HepG2 (cell line): ENCODE results near the gene HYAL1. TPM values are rescaled to one million over a fixed set of nuclear protein-coding genes. Genes with fewer than 3 reads are reported as not detected.

Experiments
- AKNA ChIP-seq: sonication (generic); formaldehyde crosslinking; IDR thresholded peaks from 2 replicates; pipeline ENCODE4 v1.4.0; 2020; ENCODE audit warnings: missing genetic modification reagents, borderline replicate concordance
- BCL6 ChIP-seq: IDR thresholded peaks from 2 replicates; pipeline ENCODE4 v1.6.1; 2016; ENCODE audit warnings: missing genetic modification reagents, missing compliant biosample characterization
- CEBPZ ChIP-seq: IDR thresholded peaks from 2 replicates; pipeline ENCODE4 v1.6.1; 2012; ENCODE audit warnings: low read length, improper control_type of control experiment
- CENPBD1 ChIP-seq: sonication (generic); formaldehyde crosslinking; IDR thresholded peaks from 2 replicates; pipeline ENCODE4 v1.8.0; 2022; ENCODE audit warnings: missing genetic modification reagents, low read depth, mild to moderate bottlenecking, borderline replicate concordance
- CENPX ChIP-seq: sonication (generic); formaldehyde crosslinking; IDR thresholded peaks from 2 replicates; pipeline ENCODE4 v1.9.0; 2021; ENCODE audit warnings: mild to moderate bottlenecking, missing genetic modification reagents, moderate library complexity
- HNRNPLL ChIP-seq: fragments of 200-400 bp; formaldehyde crosslinking; IDR thresholded peaks from 2 replicates; pipeline ENCODE4 v1.6.1; 2017; ENCODE audit warnings: mild to moderate bottlenecking, low read depth, low read length; ENCODE audit not compliant: poor library complexity, severe bottlenecking
- IKZF1 ChIP-seq: fragments of 450-650 bp; IDR thresholded peaks from 2 replicates; pipeline ENCODE4 v1.7.1; 2016
- JUN ChIP-seq: sonication (generic); formaldehyde crosslinking; IDR thresholded peaks from 2 replicates; pipeline ENCODE4 v1.4.0; 2020; ENCODE audit warnings: mild to moderate bottlenecking, missing genetic modification reagents
- MIXL1 ChIP-seq: IDR thresholded peaks from 2 replicates; pipeline ENCODE4 v1.6.1; 2016
- PITX1 ChIP-seq: sonication (generic); formaldehyde crosslinking; IDR thresholded peaks from 2 replicates; pipeline ENCODE4 v1.5.1; 2020; ENCODE audit warnings: mild to moderate bottlenecking, missing genetic modification reagents
- PLRG1 ChIP-seq: fragments of 450-650 bp; conservative IDR thresholded peaks from 2 replicates; pipeline ENCODE4 v1.6.1; 2016
- RBFOX2 ChIP-seq: fragments of 200-400 bp; formaldehyde crosslinking; IDR thresholded peaks from 2 replicates; pipeline ENCODE4 v1.6.1; 2017; ENCODE audit warnings: low read depth, mild to moderate bottlenecking, low read length
- RORA ChIP-seq: sonication (generic); formaldehyde crosslinking; IDR thresholded peaks from 2 replicates; pipeline ENCODE4 v1.5.0; 2020; ENCODE audit warnings: mild to moderate bottlenecking, missing genetic modification reagents, moderate library complexity
- SALL2 ChIP-seq: sonication (generic); formaldehyde crosslinking; IDR thresholded peaks from 2 replicates; pipeline ENCODE4 v1.8.1; 2023; ENCODE audit warnings: mild to moderate bottlenecking, missing genetic modification reagents, inconsistent platforms
- SP5 ChIP-seq: IDR thresholded peaks from 2 replicates; pipeline ENCODE4 v1.6.1; 2016; ENCODE audit warnings: low read depth, borderline replicate concordance
- TBL1XR1 ChIP-seq: fragments of 150-350 bp; IDR thresholded peaks from 2 replicates; pipeline ENCODE4 v1.6.1; 2014; ENCODE audit warnings: borderline replicate concordance, low read length; ENCODE audit not compliant: partially characterized antibody
- TBX3 ChIP-seq: fragments of 450-650 bp; IDR thresholded peaks from 2 replicates; pipeline ENCODE4 v1.6.1; 2017; ENCODE audit warnings: antibody characterized with exemption, mild to moderate bottlenecking, inconsistent platforms, borderline replicate concordance
- TCF7L2 ChIP-seq: IDR thresholded peaks from 2 replicates; pipeline ENCODE4 v1.6.1; 2011; ENCODE audit warnings: mild to moderate bottlenecking, low read depth, low read length, moderate library complexity
- THYN1 ChIP-seq: sonication (generic); formaldehyde crosslinking; IDR thresholded peaks from 2 replicates; pipeline ENCODE4 v1.8.1; 2023; ENCODE audit warnings: low read depth, mild to moderate bottlenecking, moderate library complexity, missing genetic modification reagents, borderline replicate concordance
- ZFP36L2 ChIP-seq: sonication (generic); formaldehyde crosslinking; IDR thresholded peaks from 2 replicates; pipeline ENCODE4 v1.4.0; 2020; ENCODE audit warnings: missing genetic modification reagents
- ZNF333 ChIP-seq: sonication (generic); formaldehyde crosslinking; IDR thresholded peaks from 2 replicates; pipeline ENCODE4 v1.4.0; 2020; ENCODE audit warnings: mild to moderate bottlenecking, missing genetic modification reagents, borderline replicate concordance
- ZNF577 ChIP-seq: sonication (generic); formaldehyde crosslinking; IDR thresholded peaks from 2 replicates; pipeline ENCODE4 v1.4.0; 2020; ENCODE audit warnings: mild to moderate bottlenecking, low read depth, missing genetic modification reagents, borderline replicate concordance
- ZSCAN22 ChIP-seq: sonication (generic); formaldehyde crosslinking; IDR thresholded peaks from 2 replicates; pipeline ENCODE4 v1.4.0; 2020; ENCODE audit warnings: mild to moderate bottlenecking, missing genetic modification reagents
- polyA plus RNA-seq, 8 experiments: library from polyadenylated mRNA; depleted of rRNA in 3 of 8; stranded (reverse) in 7 of 8; unstranded in 1 of 8; fragments of >200 nt; fragmentation: Illumina TruSeq in 4 of 8; extraction: Trizol in 4 of 8; gene quantifications; 2 replicates each; pipeline versions ENCODE4 v1.2.1 to v1.2.3, GENCODE V29; 2011 to 2016; ENCODE audit warnings: low read depth in 4 of 8, missing spikeins in 1 of 8, mixed read lengths in 1 of 8; ENCODE audit not compliant: insufficient read depth in 1 of 8
- total RNA-seq, 5 experiments: library from RNA; depleted of rRNA; stranded (reverse); fragments of >200 nt; fragmentation: Illumina TruSeq; extraction: Trizol; gene quantifications; 2 replicates each; pipeline ENCODE4 v1.2.3, GENCODE V29; 2016; ENCODE audit warnings: low read depth in 1 of 5

The HYAL1 gene
- total and polyA plus RNA-seq, 2 of the 13 experiments (the other 11 are each of a cell fraction or from before 2014, with no cell fraction given) = 76.5 to 193 TPM

- TF ChIP-seq ZFP36L2 (CRISPR knock-in tag) (no peak), JUN (0 out of 2 replicates have a peak, but pooled peaks have one; percentile 21), ZNF577 (no peak), CENPX (CRISPR knock-in tag) (no peak), PITX1 (no peak), PLRG1 (no peak), CENPBD1 (CRISPR knock-in tag) (no peak), TCF7L2 (no peak), MIXL1 (no peak), HNRNPLL (peak; percentile 37), THYN1 (CRISPR knock-in tag) (no peak), AKNA (CRISPR knock-in tag) (no peak), RBFOX2 (peak; percentile 80), ZSCAN22 (CRISPR knock-in tag) (no peak), SALL2 (CRISPR knock-in tag) (no peak; the same call in 1 of the 2 replicates), ZNF333 (CRISPR knock-in tag) (no peak), TBL1XR1 (no peak), BCL6 (CRISPR knock-in tag) (peak; percentile 45; the same call in 1 of the 2 replicates), SP5 (CRISPR knock-in tag) (no peak; the same call in 1 of the 2 replicates), IKZF1 (no peak), CEBPZ (no peak), RORA (CRISPR knock-in tag) (no peak), TBX3 (peak; percentile 50; the same call in 1 of the 2 replicates)
These were observed 30.3 kb downstream of the HYAL1 start (continued) for GRCh38 chr3:50272911-50273688.
